NAMALWA (cell line): ENCODE results near the gene VSTM2B.

ENCODE experiments used
- DNase-seq: peaks from one replicate; pipeline ENCODE4 v3.0.0-alpha.2; 2015; ENCODE audit warnings: low spot score

VSTM2B gene

GRCh38 chr19:29516358-29516725 lies 9.5 kb upstream of the VSTM2B start:
- no peak for DNase-seq

GRCh38 chr19:29516821-29517395 lies 8.9 kb upstream of the VSTM2B start:
- no peak for DNase-seq

- DNase-seq = no peak
Observed at GRCh38 chr19:29517412-29517811, 8.4 kb upstream of the VSTM2B start.

GRCh38 chr19:29517946-29518345 lies 7.8 kb upstream of the VSTM2B start:
- no peak for DNase-seq

GRCh38 chr19:29519146-29519545 lies 6.6 kb upstream of the VSTM2B start:
- DNase-seq = no peak

- DNase-seq = no peak
Observed at GRCh38 chr19:29519931-29520330, 5.9 kb upstream of the VSTM2B start.

- no peak for DNase-seq
Observed at GRCh38 chr19:29520390-29520789, 5.4 kb upstream of the VSTM2B start.

GRCh38 chr19:29521291-29522075 lies 4.3 kb upstream of the VSTM2B start:
- no peak for DNase-seq

- no peak for DNase-seq
Observed at GRCh38 chr19:29523568-29523967, 2.2 kb upstream of the VSTM2B start.

- no peak for DNase-seq
Observed at GRCh38 chr19:29524201-29524911, 1.4 kb upstream of the VSTM2B start.

- no peak for DNase-seq
Observed at GRCh38 chr19:29524912-29525831, 622 bp upstream of the VSTM2B start.

- DNase-seq = no peak
Observed at GRCh38 chr19:29526730-29527499, 1.1 kb downstream of the VSTM2B start.

GRCh38 chr19:29527500-29528328 lies 1.9 kb downstream of the VSTM2B start:
- DNase-seq = no peak

- peak; percentile 72 for DNase-seq
Observed at GRCh38 chr19:29528350-29528945, 2.7 kb downstream of the VSTM2B start.

GRCh38 chr19:29528946-29529645 lies 3.3 kb downstream of the VSTM2B start:
- peak; percentile 4 for DNase-seq

- no peak for DNase-seq
Observed at GRCh38 chr19:29529646-29530539, 4.1 kb downstream of the VSTM2B start.

GRCh38 chr19:29530540-29531457 lies 5.0 kb downstream of the VSTM2B start:
- DNase-seq = no peak
